HG03558 (cell line): Measurements from ENCODE around the gene WDR90.

Source experiments
- ATAC-seq: cut with Tn5 transposase; IDR thresholded peaks from one replicate; pipeline ENCODE4 v1.9.1; 2021; ENCODE audit warnings: moderate number of reproducible peaks; ENCODE audit not compliant: unreplicated experiment; ENCODE audit errors: extremely low read depth

The WDR90 gene

GRCh38 chr16:637081-638018, 11.8 kb upstream of the WDR90 start:
- no peak for ATAC-seq

GRCh38 chr16:638034-638543, 11.1 kb upstream of the WDR90 start:
- no peak for ATAC-seq

GRCh38 chr16:638836-639235, 10.3 kb upstream of the WDR90 start:
- no peak for ATAC-seq

DNA sequence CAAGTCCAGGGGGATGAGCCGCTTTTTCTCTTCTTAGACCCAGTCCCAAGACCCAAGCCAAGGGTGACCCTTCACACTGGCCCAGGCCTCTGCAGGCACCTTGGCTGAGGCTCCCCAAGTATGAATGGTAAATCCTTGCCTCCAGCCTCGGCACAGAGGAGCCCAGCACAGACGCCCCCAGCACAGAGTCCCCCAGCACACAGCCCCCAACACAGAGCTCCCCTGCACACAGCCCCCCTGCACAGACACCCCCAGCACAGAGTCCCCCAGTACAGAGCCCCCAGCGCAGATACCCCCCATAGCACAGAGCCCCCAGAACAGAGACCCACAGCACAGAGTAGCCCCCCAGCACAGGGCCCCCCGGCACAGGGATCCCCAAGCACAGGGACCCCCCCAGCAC, 8.6 kb upstream of the WDR90 start:
- ATAC-seq: no peak

- no peak for ATAC-seq
Observed at GRCh38 chr16:641326-642188, 7.6 kb upstream of the WDR90 start, which contains the start of gene MCRIP2. MCRIP2 (plus strand) TSS chr16:641828; CDS start chr16:641992, 164 bp downstream.

DNA sequence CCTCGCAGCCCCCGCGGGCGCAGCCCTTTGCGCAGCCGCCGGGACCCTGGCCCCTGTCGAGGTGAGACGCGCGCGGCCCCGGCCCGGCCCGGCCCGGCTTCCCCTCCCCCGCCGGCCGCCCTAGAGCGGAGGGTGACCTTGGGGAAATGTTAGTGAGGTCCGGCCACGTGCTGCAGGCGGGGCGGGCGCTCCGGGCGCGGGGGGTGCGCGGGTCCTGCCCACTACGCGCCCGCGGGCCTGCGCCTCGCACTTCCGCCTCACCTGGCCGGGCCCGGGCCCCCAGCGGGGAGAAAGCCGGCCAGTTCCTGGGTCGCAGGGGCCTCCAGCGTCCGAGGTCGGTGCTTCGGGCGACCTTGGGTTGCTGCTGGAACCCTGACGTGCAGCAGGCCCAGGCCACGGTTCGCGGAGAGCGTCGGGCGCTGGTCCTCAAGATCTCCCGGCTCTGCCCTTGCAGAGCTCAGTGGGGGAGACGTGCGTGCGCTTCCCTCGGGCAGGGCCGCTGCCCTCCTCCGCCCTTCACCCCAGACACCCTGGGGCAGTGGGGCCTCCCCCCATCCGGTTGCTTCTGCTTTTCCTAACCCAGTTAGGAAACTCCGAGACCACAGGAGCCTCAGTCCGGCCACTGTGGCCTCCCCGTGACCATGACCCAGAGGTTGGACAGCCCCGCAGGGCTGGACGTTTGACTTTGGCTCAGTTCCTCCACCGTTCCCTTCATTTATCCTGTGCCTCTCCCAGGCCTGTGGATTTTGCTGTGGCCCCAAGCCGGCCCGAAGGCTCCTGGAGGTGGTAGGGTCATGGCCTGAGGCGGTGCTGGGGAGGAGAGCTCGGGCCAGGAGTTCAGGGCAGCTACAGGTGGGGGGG, 6.7 kb upstream of the WDR90 start:
- no peak for ATAC-seq

GRCh38 chr16:643050-643368, 6.2 kb upstream of the WDR90 start:
- ATAC-seq: no peak

GRCh38 chr16:644556-644955, 4.6 kb upstream of the WDR90 start:
- ATAC-seq: no peak

- ATAC-seq: no peak
Observed at GRCh38 chr16:645852-646678, 3.1 kb upstream of the WDR90 start.

DNA sequence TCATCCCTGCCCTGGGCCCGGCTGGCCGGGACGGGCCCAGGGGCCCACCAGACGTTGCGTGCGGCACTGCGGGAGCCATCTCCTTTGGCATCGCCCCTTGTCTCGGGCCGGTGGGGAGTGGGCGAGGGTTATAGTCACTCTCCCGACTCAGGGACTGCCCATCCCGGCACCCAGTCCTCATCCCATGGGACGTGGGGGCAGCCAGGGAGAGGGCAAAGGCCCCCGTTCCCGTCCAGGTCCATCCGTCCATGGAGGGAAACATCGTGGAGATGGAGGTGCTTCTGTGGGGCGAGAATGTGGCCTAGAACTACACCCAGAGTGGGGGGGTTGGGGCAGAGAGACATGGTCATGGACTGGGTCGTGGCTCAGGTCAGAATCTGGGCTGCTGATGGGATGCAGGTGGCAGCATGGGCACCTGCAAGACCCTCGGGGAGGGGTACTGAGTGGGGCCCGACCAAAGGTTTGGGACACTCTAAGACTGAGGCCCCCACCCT, 2.4 kb upstream of the WDR90 start:
- no peak for ATAC-seq

DNA sequence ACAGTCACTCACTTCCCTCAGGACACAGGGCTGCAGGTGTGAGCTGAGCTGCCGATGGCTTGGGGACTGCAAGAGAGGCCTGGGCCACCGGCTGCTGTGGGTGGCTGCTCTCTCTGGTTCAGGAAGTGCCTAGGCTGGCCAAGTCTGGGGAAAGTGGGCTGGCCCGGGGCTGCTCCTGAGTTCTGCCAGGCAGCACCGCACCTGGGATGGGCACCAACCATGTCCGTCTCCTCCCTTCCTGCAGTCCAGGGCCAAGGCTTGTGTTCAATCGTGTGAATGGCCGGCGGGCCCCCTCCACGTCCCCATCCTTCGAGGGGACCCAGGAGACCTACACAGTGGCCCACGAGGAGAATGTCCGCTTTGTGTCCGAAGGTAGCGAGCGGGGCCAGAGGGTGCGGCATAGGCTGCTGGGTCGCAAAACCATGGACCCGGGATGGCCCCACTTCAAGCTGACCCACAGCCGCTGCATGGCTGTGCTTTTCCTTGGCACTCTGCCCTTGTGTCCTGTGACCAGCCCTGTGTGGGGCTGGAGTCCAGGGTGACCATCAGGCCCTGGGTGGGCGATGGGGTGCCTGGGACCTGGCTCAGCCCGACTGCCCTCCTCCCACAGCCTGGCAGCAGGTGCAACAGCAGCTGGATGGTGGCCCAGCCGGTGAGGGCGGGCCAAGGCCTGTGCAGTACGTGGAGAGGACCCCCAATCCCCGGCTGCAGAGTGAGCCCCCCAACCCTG, 1.8 kb upstream of the WDR90 start:
- ATAC-seq: no peak

- ATAC-seq: no peak
Observed at GRCh38 chr16:648071-648780, 939 bp upstream of the WDR90 start.

- ATAC-seq: no peak
Observed at GRCh38 chr16:649631-650030, 466 bp downstream of the WDR90 start.

- ATAC-seq: no peak
Observed at GRCh38 chr16:651844-652243, 2.7 kb downstream of the WDR90 start.

DNA sequence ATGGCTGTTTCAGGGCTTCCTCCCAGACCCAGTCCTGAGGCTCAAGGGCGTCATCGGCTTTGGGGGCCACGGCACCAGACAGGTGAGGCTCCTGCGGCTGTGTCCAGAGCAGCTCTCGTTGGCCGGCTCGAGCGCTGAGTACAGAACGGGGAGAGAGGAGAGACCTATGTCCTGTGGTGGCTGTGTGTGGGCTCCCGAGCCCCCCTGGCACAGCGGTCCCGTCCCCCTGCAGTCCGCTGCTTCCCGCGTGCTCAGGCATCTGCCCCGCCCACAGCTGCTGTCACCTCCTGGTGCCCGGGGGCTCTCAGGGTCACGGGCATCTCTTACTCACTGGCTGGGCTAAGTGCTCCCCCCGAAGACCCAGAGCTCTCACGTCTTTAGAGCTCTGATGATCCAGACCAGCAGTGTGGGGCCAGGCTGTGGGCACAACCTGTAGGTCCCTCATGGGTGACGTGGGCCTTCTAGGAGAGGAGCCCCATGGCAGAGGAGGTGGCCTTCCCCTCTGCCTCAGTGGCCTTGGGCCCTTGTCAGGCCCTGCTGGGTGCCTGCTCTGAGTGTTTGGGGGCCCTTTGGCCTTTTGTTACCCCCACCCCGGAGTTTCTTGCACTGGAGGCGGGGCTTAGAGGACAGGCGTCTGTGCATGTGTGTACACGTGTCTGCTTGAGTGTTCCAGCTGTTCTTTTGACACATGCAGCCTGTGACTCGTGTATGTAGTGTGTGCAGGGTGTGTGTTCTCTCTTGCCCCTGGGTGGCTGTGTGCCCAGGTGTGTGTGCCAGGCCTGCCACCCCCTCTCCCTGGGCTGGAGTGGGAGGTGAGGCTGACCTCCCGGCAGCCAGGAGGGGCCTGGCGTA, 3.5 kb downstream of the WDR90 start:
- no peak for ATAC-seq

- no peak for ATAC-seq
Observed at GRCh38 chr16:654034-654433, 4.9 kb downstream of the WDR90 start.

DNA sequence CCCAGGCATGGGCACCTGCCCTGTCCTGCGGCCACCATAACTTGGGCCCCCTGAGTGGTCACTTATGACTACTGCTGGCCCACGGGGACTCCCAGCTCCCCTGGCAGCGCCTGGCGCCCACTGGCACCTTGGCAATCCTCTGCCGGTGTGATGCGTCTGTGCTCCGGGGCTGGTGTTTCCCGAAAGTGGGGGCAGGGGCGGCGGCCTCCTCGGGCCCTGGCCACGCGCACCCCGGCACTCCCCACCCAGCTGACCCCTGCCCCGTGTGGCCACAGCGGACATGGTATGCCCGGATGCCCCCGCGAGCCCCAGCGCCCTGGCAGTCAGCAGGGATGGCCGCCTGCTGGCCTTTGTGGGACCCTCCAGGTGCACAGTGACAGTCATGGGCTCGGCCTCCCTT, 8.3 kb downstream of the WDR90 start:
- no peak for ATAC-seq
